Smooth muscle cell (in vitro differentiated cells): ENCODE data around the gene CDC25A. TPM values are rescaled to one million over a fixed set of nuclear protein-coding genes. Genes with fewer than 3 reads are reported as not detected.

Source experiments
- DNase-seq: peaks from one replicate; lab custom pipeline; 2025; ENCODE audit not compliant: unreplicated experiment; lab: John Stamatoyannopoulos, UW
- H2AFZ ChIP-seq: fragments of 200-600 bp; sonication (generic); 2 replicates; pipeline ENCODE4 v1.6.0; 2016; ENCODE audit warnings: antibody characterized with exemption, low read depth, mild to moderate bottlenecking
- H3F3A ChIP-seq: fragments of 200-600 bp; sonication (generic); 2 replicates; pipeline ENCODE4 v1.6.0; 2017; ENCODE audit warnings: antibody characterized with exemption, low read depth
- H3K27ac ChIP-seq: fragments of 200-600 bp; sonication (generic); 2 replicates; pipeline ENCODE4 v1.5.1; 2016; ENCODE audit warnings: low read depth, mild to moderate bottlenecking
- H3K27me3 ChIP-seq: fragments of 200-600 bp; sonication (generic); 2 replicates; pipeline ENCODE4 v1.6.1; 2016; ENCODE audit warnings: low read depth, mild to moderate bottlenecking
- H3K36me3 ChIP-seq: fragments of 200-600 bp; sonication (generic); 2 replicates; pipeline ENCODE4 v1.5.1; 2016; ENCODE audit warnings: low read depth
- H3K4me1 ChIP-seq: fragments of 200-600 bp; sonication (generic); 2 replicates; pipeline ENCODE4 v1.5.1; 2016; ENCODE audit warnings: low read depth
- H3K4me2 ChIP-seq: fragments of 200-600 bp; sonication (generic); 2 replicates; pipeline ENCODE4 v1.6.0; 2016; ENCODE audit warnings: mild to moderate bottlenecking
- H3K4me3 ChIP-seq: fragments of 200-600 bp; sonication (generic); 2 replicates; pipeline ENCODE4 v1.5.1; 2016; ENCODE audit warnings: mild to moderate bottlenecking
- H3K79me2 ChIP-seq: fragments of 200-600 bp; sonication (generic); 2 replicates; pipeline ENCODE4 v1.6.0; 2016; ENCODE audit warnings: low read depth, mild to moderate bottlenecking
- H3K9ac ChIP-seq: fragments of 200-600 bp; sonication (generic); 2 replicates; pipeline ENCODE4 v1.6.0; 2016; ENCODE audit warnings: low read depth
- H3K9me3 ChIP-seq: fragments of 200-600 bp; sonication (generic); replicated peaks from 2 replicates; pipeline ENCODE4 v1.5.1; 2016; ENCODE audit warnings: low read depth
- H4K20me1 ChIP-seq: fragments of 200-600 bp; sonication (generic); 2 replicates; pipeline ENCODE4 v1.6.0; 2016; ENCODE audit warnings: low read depth
- WGBS: methylation state at CpG from one replicate; pipeline ENCODE4 v1.1.7; 2016; ENCODE audit warnings: low lambda C conversion rate; 5-methylcytosine and 5-hydroxymethylcytosine counted together
- polyA plus RNA-seq: library from polyadenylated mRNA; unstranded; fragments of >200 nt; fragmentation: Nextera tagmentation; extraction: Ambion mirVana; gene quantifications from 2 replicates; pipeline ENCODE4 v1.2.1, GENCODE V29; 2016
- total RNA-seq: library from RNA; depleted of rRNA; stranded (reverse); fragments of >200 nt; gene quantifications from 2 replicates; pipeline ENCODE4 v1.2.3, GENCODE V29; 2014
- TF ChIP-seq, protein P1 (sequence below): fragments of 200-600 bp; sonication (generic); IDR thresholded peaks from 2 replicates; pipeline ENCODE4 v1.5.1; 2017; ENCODE audit warnings: borderline replicate concordance, mild to moderate bottlenecking, antibody characterized with exemption; ENCODE audit not compliant: insufficient read depth, poor library complexity, severe bottlenecking

Gene CDC25A
- total and polyA plus RNA-seq, 2 experiments from 2014 or later, result 2.5 to 4.2 TPM

DNA sequence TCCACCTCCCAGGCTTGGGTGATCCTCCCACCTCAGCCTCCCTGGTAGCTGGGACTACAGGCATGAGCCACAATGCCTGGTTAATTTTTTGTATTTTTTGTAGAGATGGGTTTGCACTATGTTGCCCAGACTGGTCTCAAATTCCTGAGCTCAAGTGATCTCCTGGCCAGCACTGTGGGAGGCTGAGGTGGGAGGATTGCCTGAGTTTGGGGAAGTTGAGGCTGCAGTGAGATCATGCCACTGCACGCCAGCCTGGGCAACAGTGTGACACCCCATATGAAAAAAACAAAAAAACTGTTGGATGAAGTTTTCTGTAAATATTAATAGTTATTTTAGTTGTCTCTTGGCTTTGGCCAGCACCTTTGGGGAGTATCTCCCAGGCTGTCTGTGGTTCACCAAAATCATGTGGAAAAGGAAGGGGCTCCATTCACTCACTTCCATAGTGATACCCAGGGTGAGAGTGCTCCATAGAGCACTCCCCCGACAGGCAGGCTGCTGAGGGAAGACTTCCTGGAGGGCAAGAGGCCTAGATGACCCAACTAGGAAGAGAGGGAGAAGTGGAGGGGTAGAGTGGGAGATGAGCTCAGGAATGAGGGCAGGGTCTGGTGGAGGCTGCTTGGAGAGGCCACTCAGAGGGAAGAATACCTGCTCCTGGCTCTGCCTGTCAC, 47.1 kb downstream of the CDC25A start:
- Histone ChIP-seq H3K27ac (no peak overlapping the region), H2AFZ (no peak overlapping the region), H3K27me3 (no peaks in the 10 kb centered on the region), H3F3A (no peaks in the 10 kb centered on the region), H3K36me3 (no peaks in the 10 kb centered on the region), H3K4me3 (no peak overlapping the region), H3K4me1 (no peaks in the 10 kb centered on the region), H3K9me3 (no peaks in the 10 kb centered on the region), H3K9ac (no peak overlapping the region), H3K4me2 (no peak overlapping the region), H3K79me2 (no peaks in the 10 kb centered on the region), H4K20me1 (no peaks in the 10 kb centered on the region)
- no peak for DNase-seq
- WGBS, result 96% methylated on average over 2 of the region's 2 CpGs
- TF ChIP-seq, protein P1, sequence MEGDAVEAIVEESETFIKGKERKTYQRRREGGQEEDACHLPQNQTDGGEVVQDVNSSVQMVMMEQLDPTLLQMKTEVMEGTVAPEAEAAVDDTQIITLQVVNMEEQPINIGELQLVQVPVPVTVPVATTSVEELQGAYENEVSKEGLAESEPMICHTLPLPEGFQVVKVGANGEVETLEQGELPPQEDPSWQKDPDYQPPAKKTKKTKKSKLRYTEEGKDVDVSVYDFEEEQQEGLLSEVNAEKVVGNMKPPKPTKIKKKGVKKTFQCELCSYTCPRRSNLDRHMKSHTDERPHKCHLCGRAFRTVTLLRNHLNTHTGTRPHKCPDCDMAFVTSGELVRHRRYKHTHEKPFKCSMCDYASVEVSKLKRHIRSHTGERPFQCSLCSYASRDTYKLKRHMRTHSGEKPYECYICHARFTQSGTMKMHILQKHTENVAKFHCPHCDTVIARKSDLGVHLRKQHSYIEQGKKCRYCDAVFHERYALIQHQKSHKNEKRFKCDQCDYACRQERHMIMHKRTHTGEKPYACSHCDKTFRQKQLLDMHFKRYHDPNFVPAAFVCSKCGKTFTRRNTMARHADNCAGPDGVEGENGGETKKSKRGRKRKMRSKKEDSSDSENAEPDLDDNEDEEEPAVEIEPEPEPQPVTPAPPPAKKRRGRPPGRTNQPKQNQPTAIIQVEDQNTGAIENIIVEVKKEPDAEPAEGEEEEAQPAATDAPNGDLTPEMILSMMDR, result no peak

GRCh38 chr3:48140336-48140757, 47.9 kb downstream of the CDC25A start:
- Histone ChIP-seq H3K9ac (no peak overlapping the region), H3K27ac (no peak overlapping the region), H3K4me3 (no peak overlapping the region), H2AFZ (no peak overlapping the region), H3K4me1 (no peaks in the 10 kb centered on the region), H4K20me1 (no peaks in the 10 kb centered on the region), H3K27me3 (no peaks in the 10 kb centered on the region), H3K9me3 (no peaks in the 10 kb centered on the region), H3K36me3 (no peaks in the 10 kb centered on the region), H3K4me2 (no peak overlapping the region), H3K79me2 (no peaks in the 10 kb centered on the region), H3F3A (no peaks in the 10 kb centered on the region)
- WGBS, result 66% methylated on average over 9 of the region's 9 CpGs
- no peak for DNase-seq
- TF ChIP-seq, protein P1, result no peak

- Histone ChIP-seq H3K79me2 (no peaks in the 10 kb centered on the region), H3K9me3 (no peaks in the 10 kb centered on the region), H3K27me3 (no peaks in the 10 kb centered on the region), H2AFZ (no peak overlapping the region), H3K9ac (no peak overlapping the region), H3K4me1 (no peaks in the 10 kb centered on the region), H3K27ac (no peak overlapping the region), H3F3A (no peaks in the 10 kb centered on the region), H3K36me3 (no peaks in the 10 kb centered on the region), H4K20me1 (no peaks in the 10 kb centered on the region), H3K4me3 (no peak overlapping the region), H3K4me2 (no peak overlapping the region)
- DNase-seq, result no peak
- TF ChIP-seq, protein P1, result no peak
- WGBS, result 85% methylated on average over 7 of the region's 7 CpGs
Observed at GRCh38 chr3:48137425-48137999, 50.7 kb downstream of the CDC25A start.
